ENCODE measurements around the gene TUBB6.
A peak's percentile ranks its signal among the peaks of the same experiment; 100 is the strongest.

TUBB6 gene

GRCh38 chr18:12307701-12308385 lies at the start of gene TUBB6:
Gene TUBB6 (plus strand): TSS chr18:12308241. CDS start chr18:12308293, 52 bp downstream.
- DNase-seq (ENCODE audit: low read depth) = peak; percentile 91

- DNase-seq (ENCODE audit: low read depth) = no peak
Observed at GRCh38 chr18:12258719-12259705, 49.0 kb upstream of the TUBB6 start.

- no peak for DNase-seq (ENCODE audit: low read depth)
Observed at GRCh38 chr18:12262748-12263147, 45.3 kb upstream of the TUBB6 start.

GRCh38 chr18:12264864-12265263 lies 43.2 kb upstream of the TUBB6 start:
- DNase-seq (ENCODE audit: low read depth) = no peak

- peak; percentile 91 for DNase-seq (ENCODE audit: low read depth)
Observed at GRCh38 chr18:12271376-12272235, 36.4 kb upstream of the TUBB6 start.

- DNase-seq (ENCODE audit: low read depth) = no peak
Observed at GRCh38 chr18:12274793-12275192, 33.2 kb upstream of the TUBB6 start.

GRCh38 chr18:12276736-12277554 lies 31.1 kb upstream of the TUBB6 start:
- DNase-seq (ENCODE audit: low read depth) = no peak

- DNase-seq (ENCODE audit: low read depth) = peak; percentile 45
Observed at GRCh38 chr18:12278215-12278671, 29.8 kb upstream of the TUBB6 start.

GRCh38 chr18:12278741-12279682 lies 29.0 kb upstream of the TUBB6 start:
- DNase-seq (ENCODE audit: low read depth) = peak; percentile 97

- DNase-seq (ENCODE audit: low read depth) = no peak
Observed at GRCh38 chr18:12279781-12280531, 28.1 kb upstream of the TUBB6 start.

- peak; percentile 34 for DNase-seq (ENCODE audit: low read depth)
Observed at GRCh38 chr18:12281861-12282260, 26.2 kb upstream of the TUBB6 start.

- peak; percentile 96 for DNase-seq (ENCODE audit: low read depth)
Observed at GRCh38 chr18:12282442-12283039, 25.5 kb upstream of the TUBB6 start.

GRCh38 chr18:12283256-12283655 lies 24.8 kb upstream of the TUBB6 start:
- DNase-seq (ENCODE audit: low read depth) = peak; percentile 87

- DNase-seq (ENCODE audit: low read depth) = no peak
Observed at GRCh38 chr18:12283666-12284065, 24.4 kb upstream of the TUBB6 start.

- DNase-seq (ENCODE audit: low read depth) = no peak
Observed at GRCh38 chr18:12287131-12287681, 20.8 kb upstream of the TUBB6 start.

GRCh38 chr18:12287684-12288402 lies 20.2 kb upstream of the TUBB6 start:
- DNase-seq (ENCODE audit: low read depth) = peak; percentile 98

GRCh38 chr18:12288403-12288755 lies 19.7 kb upstream of the TUBB6 start:
- no peak for DNase-seq (ENCODE audit: low read depth)

GRCh38 chr18:12290086-12290485 lies 18.0 kb upstream of the TUBB6 start:
- DNase-seq (ENCODE audit: low read depth) = no peak
